ENCODE measurements around the gene CAP1.

CAP1 gene

DNA sequence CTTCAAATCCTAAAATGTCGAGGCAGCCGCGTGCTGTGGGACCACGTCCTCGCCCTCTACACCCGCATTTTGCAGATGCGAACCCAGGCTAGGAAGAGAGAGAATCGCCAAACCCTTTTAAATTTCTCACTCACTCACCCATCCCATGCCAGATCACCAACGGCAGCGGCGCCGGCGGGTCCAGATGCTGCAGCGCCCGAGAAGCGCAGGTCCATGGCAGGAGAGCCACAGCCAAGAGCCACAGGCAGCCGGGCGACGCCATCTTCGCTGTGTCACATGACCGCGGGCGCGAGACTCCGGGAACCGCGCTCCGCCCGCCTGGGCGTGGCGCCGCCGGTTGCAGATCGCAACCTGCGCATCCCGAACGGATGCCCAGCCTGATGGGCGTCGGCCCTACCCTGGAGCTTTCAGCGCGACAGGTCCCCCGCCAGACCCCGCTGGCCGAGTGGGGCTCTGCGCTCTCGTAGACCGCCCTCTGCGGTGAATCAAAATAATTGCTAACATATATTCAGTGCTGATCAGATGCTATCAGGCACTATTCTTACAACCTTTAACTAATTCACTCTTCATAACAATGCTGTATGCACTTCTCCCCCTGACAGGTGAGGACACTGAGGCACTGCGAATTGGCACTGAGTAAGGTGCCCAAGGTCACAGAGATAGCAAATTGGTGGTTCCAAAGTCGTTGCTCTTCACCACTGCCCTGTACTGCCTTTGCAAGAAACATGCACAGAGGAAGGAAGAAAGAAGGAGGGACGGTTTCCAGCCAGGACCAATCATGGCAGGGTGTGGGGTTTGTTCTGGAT lies 56.7 kb downstream of the CAP1 start, which contains the start of gene PPT1:
TSS of gene PPT1 (minus strand) at position 276 of the 806 bp plus-strand sequence. CDS start at position 262, 14 bp downstream.
- peak; percentile 97 for DNase-seq

DNA sequence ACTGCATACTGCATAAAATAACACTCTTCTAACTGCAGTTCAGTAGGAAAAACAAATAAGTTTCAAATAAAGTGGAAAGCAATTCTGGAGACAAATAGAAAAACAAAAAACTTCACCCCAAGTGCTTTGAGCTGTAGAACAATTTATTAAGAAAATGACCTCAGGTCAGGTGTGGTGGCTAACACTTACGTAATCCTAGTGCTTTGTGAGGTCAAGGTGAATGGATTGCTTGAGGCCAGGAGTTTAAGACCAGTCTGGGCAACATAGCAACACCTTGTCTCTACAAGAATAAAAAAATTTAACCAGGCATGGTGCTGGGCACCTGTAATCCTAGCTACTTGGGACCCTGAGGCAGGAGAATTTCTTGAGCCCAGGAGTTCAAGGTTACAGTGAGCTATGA lies 61.5 kb downstream of the CAP1 start:
- DNase-seq: no peak

DNA sequence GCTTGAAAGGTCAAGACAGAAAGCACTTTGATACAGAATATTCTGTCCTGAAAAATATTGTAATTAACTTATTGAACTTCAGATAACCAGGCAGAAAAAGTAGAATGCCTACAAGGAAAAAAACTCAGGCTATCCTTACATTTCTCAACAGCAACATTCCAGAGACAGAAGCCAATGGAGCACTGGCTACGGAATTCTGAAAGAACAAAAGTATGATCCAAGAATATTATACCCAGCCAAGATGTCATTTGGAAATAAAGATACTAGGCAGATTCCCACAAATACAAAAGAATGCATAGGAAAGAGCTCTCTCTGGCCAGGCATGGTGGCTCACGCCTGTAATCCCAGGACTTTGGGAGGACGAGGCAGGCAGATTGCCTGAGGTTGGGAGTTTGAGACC lies 62.4 kb downstream of the CAP1 start:
- DNase-seq: no peak

DNA sequence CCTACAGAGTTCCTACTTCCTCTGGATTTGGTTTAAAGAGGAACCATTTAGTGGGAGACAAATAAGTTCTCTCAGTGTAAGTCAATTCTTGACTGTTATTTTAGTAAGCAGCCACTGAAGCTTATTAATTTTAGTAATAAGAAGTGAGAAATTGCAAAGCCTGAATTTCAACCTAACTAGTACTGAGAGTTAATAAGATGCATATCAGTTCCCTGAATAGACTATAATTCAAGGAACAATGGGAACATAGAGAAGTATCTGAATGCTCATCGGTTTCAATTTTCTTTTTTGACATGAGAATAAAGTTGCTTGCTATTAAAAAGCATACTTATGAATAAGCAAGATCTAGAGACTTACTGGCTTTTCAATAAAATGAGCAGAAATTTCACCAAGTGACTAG lies 64.5 kb downstream of the CAP1 start:
- no peak for DNase-seq

DNA sequence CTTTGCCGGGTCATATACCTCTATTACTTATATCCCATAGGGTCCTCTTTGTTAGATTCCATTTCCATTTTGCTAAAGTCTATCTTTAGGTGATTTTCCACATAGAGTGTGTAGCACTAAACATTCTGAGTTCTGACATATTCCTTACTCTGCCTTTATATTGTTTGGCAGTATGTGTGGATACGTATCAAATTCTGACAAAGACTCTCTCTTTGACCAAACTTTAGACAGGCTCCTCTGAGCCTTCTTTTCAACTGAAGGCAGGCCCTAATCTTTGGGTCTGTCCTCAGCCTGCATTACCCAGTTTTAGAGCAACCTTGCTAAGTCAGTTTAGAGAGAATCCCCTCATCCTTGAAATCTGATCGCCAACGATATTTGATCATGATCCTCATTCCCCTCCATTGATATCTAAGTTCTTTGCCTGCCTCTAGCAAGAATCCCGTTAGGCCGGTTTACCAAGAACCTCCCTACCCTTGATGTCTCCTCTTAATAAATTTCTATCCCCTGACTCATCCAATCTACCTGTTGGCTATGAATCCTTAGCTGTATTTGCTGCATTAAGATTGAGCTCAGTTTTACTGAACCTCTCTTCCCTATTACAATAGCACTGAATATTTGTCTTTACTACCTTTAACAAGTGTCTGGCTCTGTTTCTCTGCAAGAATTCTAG lies 66.9 kb downstream of the CAP1 start:
- DNase-seq: peak; percentile 97

DNA sequence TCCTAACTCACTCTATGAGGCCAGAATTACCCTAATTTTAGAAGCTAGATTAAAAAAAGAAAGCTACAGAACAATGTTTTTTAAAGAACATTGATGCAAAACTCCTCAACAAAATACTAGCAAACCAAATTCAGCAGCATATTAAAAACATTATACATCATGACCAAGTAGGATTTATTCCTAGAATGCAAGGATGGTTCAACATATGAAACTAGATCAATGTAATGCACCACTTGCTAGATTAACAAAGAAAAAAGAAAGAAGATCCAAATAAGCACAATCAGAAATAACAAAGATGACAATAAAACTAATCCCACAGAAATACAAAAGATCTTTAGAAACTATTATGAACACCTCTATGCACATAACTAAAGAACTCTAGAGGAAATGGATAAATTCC lies 69.9 kb downstream of the CAP1 start:
- no peak for DNase-seq

DNA sequence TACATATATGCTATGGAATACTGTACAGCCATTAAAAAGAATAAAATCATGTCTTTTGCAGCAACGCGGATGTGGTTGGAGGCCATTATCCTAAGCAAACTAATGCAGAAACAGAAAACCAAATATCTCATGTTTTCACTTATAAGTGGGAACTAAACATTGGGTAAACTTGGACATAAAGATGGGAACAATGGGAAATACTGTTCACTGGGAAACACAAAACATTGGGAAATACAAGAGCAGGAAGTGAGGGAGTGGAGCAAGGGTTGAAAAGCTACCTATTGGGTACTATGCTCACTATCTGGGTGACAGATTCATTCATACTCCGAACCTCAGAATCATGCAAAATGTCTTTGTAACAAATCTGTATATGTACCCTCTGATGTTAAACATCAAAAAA lies 73.9 kb downstream of the CAP1 start:
- no peak for DNase-seq

DNA sequence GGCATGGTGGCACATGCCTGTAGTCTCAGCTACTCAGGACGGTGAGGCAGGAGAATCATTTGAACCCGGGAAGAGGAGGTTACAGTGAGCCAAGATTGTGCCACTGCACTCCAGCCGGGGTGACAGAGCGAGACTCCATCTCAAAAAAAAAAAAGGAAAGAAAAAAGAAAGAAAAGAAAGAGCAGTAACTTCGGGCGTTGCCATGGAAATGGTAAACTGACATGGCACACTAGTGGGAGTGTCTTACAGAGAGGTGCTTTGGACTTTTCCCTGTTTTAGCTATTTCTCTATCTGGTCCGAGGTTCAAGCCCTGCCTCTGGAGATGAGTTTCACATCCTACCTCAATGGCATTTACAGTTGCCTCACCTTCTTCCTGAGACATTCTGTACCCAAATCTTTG lies 79.6 kb downstream of the CAP1 start:
- DNase-seq: no peak

Data from NCI-H510A (cell line).